HL-60 (cell line): Measurements from ENCODE around the gene TNIP3.

Experiments used
- DNase-seq, 2 experiments: peaks; one replicate each; pipeline ENCODE4 v3.0.0-alpha.2; 2010 to 2020; ENCODE audit warnings: low read depth in 1 of 2, low spot score in 1 of 2
- H3K27ac ChIP-seq: fragments of 250-450 bp; sonication (Bioruptor Pico); replicated peaks from 2 replicates; pipeline ENCODE4 v1.5.1; 2020; ENCODE audit warnings: mild to moderate bottlenecking, moderate library complexity
- H3K27me3 ChIP-seq: fragments of 250-450 bp; sonication (Bioruptor Pico); 2 replicates; pipeline ENCODE4 v1.5.1; 2021; ENCODE audit warnings: mild to moderate bottlenecking, moderate library complexity; ENCODE audit not compliant: insufficient read depth, poor library complexity, severe bottlenecking
- H3K4me3 ChIP-seq: replicated peaks from 2 replicates; pipeline ENCODE4 v1.5.1; 2011; ENCODE audit warnings: mild to moderate bottlenecking, control low read depth, low read length; ENCODE audit not compliant: insufficient read depth
- GABPA ChIP-seq: IDR thresholded peaks from 2 replicates; pipeline ENCODE4 v1.6.1; 2012; ENCODE audit warnings: low read depth
- POLR2AphosphoS5 ChIP-seq: IDR thresholded peaks from 2 replicates; pipeline ENCODE4 v1.6.1; 2012; ENCODE audit warnings: low read depth
- SPI1 ChIP-seq: IDR thresholded peaks from 2 replicates; pipeline ENCODE4 v1.6.1; 2012; ENCODE audit warnings: low read depth, mild to moderate bottlenecking, borderline replicate concordance
- TF ChIP-seq, protein P1 (sequence below): IDR thresholded peaks from one replicate; pipeline ENCODE4 v1.5.1; 2011; ENCODE audit warnings: low read length, control low read depth, inconsistent platforms; ENCODE audit not compliant: insufficient read depth
- TF ChIP-seq, protein P2 (sequence below): IDR thresholded peaks from 2 replicates; pipeline ENCODE4 v1.6.1; 2012; ENCODE audit warnings: low read depth; ENCODE audit not compliant: insufficient replicate concordance

TNIP3 gene

DNA sequence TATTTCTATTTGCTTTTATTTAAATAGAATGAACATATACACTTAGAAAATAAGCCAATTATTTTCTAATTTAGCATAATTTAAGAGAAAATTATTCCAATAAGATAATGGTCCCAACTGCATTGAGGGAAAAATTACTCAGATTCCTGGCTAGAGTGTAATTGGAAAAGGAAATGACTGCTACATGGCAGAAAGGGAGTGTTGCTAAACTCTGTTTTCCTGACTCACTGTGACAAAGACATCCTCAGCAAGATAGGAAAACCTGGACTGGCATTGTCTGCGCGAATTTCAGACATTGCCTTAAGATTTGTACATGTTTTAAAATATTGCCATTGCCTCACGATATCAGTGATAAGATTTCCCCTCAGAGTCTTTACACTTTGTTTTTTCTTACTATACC is 8.2 kb downstream of the TNIP3 start:
- Histone ChIP-seq H3K27me3 (no peaks in the 10 kb centered on the region), H3K4me3 (no peak overlapping the region), H3K27ac (no peak overlapping the region)
- TF ChIP-seq, protein P1, sequence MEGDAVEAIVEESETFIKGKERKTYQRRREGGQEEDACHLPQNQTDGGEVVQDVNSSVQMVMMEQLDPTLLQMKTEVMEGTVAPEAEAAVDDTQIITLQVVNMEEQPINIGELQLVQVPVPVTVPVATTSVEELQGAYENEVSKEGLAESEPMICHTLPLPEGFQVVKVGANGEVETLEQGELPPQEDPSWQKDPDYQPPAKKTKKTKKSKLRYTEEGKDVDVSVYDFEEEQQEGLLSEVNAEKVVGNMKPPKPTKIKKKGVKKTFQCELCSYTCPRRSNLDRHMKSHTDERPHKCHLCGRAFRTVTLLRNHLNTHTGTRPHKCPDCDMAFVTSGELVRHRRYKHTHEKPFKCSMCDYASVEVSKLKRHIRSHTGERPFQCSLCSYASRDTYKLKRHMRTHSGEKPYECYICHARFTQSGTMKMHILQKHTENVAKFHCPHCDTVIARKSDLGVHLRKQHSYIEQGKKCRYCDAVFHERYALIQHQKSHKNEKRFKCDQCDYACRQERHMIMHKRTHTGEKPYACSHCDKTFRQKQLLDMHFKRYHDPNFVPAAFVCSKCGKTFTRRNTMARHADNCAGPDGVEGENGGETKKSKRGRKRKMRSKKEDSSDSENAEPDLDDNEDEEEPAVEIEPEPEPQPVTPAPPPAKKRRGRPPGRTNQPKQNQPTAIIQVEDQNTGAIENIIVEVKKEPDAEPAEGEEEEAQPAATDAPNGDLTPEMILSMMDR, result no peak
- TF ChIP-seq, protein P2, sequence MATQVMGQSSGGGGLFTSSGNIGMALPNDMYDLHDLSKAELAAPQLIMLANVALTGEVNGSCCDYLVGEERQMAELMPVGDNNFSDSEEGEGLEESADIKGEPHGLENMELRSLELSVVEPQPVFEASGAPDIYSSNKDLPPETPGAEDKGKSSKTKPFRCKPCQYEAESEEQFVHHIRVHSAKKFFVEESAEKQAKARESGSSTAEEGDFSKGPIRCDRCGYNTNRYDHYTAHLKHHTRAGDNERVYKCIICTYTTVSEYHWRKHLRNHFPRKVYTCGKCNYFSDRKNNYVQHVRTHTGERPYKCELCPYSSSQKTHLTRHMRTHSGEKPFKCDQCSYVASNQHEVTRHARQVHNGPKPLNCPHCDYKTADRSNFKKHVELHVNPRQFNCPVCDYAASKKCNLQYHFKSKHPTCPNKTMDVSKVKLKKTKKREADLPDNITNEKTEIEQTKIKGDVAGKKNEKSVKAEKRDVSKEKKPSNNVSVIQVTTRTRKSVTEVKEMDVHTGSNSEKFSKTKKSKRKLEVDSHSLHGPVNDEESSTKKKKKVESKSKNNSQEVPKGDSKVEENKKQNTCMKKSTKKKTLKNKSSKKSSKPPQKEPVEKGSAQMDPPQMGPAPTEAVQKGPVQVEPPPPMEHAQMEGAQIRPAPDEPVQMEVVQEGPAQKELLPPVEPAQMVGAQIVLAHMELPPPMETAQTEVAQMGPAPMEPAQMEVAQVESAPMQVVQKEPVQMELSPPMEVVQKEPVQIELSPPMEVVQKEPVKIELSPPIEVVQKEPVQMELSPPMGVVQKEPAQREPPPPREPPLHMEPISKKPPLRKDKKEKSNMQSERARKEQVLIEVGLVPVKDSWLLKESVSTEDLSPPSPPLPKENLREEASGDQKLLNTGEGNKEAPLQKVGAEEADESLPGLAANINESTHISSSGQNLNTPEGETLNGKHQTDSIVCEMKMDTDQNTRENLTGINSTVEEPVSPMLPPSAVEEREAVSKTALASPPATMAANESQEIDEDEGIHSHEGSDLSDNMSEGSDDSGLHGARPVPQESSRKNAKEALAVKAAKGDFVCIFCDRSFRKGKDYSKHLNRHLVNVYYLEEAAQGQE, result no peak
- no peak for TF ChIP-seq POLR2AphosphoS5
- TF ChIP-seq GABPA, result no peak
- TF ChIP-seq SPI1, result no peak
- DNase-seq, result no peak

DNA sequence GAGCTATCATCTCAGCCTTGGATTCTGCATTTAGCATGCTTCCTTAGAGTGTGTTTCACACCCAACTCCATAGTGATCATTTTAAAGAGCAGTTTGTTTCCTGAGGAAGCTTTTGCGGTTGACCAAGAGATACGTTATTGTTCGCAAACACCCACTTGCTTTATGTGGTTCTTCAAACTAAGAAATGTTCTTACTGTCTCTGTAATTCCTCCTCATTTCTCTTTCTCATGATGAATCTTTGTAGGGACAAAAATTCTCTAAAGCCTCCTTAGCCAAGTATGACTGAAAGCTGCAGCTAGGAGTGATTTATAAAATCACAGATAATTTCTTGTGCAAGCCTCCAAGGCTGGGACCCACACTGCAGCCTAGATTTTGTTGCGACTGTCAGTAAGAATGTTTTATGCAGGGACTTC is 10.0 kb downstream of the TNIP3 start:
- Histone ChIP-seq H3K27ac (peak overlapping the region; percentile 52), H3K27me3 (no peaks in the 10 kb centered on the region), H3K4me3 (no peak overlapping the region)
- DNase-seq, result peak in 1 of 2 experiments; percentile 56
- TF ChIP-seq GABPA (no peak), POLR2AphosphoS5 (no peak), SPI1 (no peak)
- TF ChIP-seq, protein P1, result no peak
- TF ChIP-seq, protein P2, result no peak

DNA sequence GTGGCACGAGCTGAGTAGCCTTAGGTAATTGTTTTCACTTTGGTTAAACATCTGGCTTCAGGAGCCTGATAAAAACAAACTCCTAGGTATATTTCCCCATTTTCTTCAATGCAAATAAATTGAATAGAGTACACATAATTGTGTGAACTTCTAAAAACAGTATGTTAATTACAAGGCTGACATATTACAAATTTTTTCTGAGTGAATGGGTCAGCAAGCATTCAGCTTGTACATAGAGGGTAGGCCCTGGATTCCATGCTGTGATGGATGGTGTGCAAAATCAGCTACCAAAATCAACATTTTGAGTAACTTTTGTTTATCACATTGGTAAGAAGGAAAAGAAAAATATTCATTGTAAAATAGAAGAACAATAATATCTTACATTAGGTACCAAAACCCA is 12.2 kb downstream of the TNIP3 start:
- H3K27ac ChIP-seq, result no peak overlapping the region
- no peak overlapping the region for H3K4me3 ChIP-seq
- TF ChIP-seq POLR2AphosphoS5 (no peak), SPI1 (no peak), GABPA (no peak)
- TF ChIP-seq, protein P1, result no peak
- TF ChIP-seq, protein P2, result no peak
- no peaks in the 10 kb centered on the region for H3K27me3 ChIP-seq
- DNase-seq, result no peak
